GM21423 (cell line): ENCODE results near the gene OR9I1.

ENCODE experiments used
- ATAC-seq: cut with Tn5 transposase; IDR thresholded peaks from one replicate; pipeline ENCODE4 v1.9.1; 2021; ENCODE audit warnings: mild to moderate bottlenecking, moderate library complexity; ENCODE audit not compliant: unreplicated experiment

Gene OR9I1, protein sequence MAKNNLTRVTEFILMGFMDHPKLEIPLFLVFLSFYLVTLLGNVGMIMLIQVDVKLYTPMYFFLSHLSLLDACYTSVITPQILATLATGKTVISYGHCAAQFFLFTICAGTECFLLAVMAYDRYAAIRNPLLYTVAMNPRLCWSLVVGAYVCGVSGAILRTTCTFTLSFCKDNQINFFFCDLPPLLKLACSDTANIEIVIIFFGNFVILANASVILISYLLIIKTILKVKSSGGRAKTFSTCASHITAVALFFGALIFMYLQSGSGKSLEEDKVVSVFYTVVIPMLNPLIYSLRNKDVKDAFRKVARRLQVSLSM

DNA sequence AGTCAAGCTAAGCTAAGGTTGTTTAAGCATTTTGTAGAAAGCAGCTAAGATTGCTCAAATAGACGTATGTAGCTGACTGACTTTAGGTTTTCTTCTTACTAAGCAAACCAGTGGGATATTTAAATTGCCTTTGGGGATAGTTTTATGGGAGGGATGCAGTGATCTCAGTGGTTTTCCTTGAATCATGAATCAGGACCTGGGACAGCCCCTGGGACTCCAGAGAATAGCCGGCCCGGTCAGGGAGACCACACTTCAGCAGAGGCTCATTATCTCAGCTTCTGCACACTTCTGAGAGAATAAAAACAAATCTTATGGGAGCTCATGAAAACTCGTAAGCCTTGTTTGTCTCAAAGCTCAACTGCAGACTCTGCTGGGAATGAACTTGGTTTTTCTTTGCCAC is at the start of gene OR9I1:
TSS of gene OR9I1 (minus strand) at position 62 of the 400 bp plus-strand sequence. CDS start 6,086 bp downstream, outside the sequence.
- ATAC-seq: no peak

DNA sequence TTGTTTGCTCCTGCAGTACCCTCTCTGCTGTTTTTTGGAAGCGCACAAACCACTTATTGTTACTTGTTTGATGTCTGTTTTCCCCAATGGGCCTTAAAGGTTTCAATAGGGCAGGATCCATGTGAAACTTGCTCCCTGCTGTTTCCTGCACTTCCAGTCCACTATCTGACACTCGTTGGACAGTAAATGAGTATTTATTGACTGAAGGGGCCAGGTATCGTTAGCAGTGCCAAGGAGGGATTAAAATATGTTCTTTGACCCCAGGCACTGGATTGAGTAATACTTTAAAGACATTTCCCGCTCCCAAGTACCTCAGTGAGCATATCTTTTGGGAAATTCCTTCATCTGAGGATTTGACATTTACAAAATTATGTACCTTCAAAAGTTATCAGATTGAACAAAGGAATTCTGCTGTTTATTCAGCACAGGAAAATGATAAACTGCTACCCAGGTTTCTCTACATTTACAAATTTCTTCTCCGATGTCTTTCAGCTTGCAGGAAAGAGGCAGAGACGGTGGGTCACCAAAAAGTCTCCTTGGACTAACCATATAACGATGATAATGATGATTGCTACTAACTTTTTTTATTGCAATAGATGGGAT is 40.3 kb upstream of the OR9I1 start:
- no peak for ATAC-seq

DNA sequence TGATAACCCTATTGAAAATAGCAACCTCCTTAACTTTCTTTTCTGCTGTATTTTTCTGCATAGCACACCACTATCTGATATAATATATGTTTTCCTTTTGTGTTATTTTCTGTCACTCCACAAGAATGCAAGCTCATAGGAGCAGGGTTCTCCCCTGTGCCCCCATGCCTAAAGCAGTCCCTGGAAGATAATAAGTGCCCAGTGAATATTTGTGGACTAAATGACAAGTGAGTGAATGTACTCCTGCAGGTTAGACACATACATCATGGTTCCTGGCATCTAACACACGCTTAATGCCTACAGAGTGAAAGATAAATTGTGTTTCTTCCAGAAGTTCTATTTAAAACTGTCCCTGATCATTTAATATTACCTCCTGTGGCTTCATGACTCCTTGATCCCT is 39.7 kb upstream of the OR9I1 start:
- ATAC-seq: no peak

DNA sequence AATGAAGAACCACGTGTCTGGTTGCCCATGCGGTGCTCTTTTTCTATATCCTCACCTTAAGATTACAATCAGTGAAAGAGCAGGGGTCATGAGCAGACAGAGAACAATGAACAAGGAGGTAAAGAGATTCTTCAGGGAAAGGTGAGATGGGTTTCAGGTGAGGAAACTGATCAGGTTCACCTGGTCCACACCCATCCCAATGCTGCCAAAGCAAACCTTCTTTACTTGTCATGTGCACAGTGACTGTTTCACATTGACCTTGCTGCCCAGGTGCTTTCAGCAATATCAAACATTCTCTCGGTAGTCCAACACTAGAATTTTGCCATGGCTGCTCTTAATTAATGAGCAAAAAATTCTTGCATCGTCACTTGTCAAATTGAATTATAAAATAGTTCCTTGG is 39.1 kb upstream of the OR9I1 start:
- no peak for ATAC-seq

DNA sequence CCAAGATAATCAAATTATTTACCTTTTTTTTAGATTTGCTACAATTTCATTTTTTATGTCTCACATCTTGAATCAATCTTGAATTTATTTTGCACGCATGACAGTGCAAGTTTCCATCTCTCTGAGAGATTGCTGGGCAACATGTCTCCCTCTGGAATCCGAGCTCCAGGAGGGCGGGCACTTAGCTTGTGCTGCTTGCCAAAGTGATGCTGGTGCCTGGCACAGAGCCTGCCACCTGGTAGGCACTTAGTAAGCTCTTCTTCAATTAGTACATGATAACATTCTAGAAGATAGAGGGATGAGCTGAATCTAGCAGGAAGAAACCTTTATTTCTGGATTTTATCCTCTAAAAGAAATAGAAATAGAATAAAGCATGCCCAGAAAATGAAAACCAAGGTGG is 27.5 kb upstream of the OR9I1 start:
- ATAC-seq: no peak

DNA sequence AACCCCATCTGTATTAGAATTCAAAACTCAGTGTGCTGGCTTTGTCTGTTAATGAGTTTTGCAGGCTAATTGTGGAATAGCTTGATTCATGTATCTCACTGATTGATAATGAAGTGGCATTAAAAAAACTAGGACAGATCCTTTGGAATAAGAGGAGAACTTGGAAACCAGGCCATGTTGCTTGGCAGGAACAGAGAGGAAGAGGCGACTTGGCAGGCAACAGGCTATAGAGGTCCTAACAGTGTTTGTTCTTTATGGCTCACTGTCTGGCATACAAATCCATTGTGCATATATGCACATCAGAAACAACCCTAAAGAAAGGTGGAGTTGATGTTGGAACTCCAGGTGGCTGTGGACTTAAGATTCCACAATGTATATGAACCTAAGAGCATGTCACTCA is 17.4 kb upstream of the OR9I1 start:
- ATAC-seq: no peak

DNA sequence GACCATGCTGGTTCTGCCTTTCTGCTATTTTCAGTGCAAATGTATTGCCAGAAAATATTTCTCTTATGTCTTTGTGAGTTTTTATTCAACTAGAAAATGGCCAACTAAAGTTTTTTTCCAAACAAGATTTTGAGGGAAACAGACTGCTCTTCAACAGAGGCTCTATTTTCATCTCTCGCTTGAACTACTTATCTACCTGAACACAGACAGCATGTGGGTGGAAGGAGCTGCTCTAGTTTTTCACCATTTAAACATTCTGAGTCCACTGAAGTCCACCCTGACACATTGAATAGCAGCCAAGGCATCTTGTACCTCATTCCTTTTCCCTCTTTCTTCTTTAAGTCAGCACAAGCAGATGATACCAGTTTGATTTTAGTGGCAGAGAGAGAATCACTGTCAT is 9.8 kb upstream of the OR9I1 start:
- no peak for ATAC-seq

DNA sequence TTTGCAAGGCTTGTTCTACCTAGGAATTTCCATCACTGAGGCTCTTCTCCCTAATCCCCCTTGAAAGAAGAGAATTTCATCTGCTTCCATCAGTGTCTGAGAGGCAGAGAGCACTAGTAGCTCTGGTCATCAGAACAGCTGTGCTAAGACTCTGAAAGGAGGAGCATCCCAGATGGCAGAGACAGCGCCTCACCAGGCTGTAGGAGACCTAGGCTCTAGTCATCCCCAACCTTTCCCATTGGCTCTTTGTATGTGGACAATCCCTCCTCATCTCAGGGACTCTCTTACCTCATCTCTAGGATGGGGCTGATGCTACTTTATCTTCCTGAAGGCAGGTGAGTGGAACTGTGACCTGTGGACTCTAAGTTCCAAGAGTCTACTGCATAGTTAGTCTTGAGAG is 8.8 kb upstream of the OR9I1 start:
- no peak for ATAC-seq

DNA sequence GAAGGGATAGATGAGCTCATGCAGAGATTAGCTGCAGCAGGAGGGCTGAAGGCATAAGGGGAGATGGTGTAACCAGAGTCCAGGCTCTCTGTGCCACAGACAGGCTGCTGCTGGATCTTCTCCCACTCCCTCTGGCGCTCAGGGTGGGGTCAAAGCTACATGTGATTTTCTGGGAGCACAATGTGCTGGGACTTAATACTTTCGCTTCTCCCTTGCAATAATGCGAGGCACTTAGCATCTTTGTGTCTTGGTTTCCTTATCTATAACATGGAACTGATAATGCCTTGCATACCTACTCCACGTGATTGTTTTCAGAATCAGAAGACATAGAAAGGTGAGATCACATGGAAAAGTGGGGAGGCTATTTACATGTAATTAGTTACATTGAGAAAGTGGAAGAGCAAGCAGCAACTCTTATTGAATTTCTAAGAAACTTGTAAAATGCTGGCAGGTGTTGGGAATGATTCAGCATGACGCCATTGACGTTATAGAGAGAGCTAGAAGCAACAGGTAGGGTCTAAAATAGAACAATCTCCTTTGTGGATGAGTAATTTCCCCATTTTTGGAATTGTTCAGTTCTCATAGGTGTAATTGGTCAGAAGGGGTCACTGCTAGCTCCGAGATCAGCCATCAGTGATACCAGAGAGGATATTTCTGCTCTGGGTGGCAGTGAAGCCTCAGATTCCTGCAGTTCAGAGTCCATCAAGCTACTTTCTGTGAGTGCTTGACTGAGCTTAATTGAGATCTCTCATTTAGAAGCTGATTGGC is 8.2 kb upstream of the OR9I1 start:
- ATAC-seq: no peak

DNA sequence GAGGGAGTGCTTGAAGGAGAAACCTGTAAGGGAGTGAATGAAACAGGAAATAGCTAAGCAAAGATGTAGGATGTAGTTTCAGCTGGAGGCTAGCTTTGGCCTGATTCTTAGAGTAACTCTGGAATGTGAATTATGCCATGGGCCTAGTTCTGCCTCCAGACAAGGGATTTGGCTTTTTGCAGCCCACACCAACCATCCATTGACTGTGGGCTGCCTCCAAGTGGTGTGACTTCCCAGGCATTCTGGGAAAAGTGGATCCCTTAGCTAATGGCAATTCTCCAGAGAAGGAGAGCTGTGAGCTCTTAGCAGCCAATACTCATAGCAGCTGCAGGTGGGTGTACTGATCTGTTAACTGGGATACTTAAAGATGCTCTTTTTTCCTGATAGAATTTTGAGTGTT is 2.0 kb upstream of the OR9I1 start:
- ATAC-seq: no peak

DNA sequence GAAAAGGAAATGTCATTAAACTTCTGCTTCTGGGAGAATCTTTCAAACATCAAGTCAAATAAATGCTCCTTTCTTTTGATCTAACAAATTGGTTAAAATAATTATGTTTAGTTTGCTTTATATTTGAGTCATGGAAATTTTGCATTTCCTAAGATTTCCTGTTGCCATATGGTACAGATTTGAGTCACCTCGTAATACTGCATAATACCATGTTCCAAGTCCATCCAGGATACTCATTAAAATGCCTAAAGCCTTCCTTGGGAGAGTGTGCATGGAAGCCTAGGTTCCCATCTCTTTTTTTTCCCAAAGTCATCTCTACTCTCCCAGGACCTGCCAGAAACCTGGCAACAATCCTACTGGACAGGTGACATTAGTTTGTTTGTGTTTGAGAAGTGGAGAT is 4.2 kb downstream of the OR9I1 start:
- no peak for ATAC-seq

DNA sequence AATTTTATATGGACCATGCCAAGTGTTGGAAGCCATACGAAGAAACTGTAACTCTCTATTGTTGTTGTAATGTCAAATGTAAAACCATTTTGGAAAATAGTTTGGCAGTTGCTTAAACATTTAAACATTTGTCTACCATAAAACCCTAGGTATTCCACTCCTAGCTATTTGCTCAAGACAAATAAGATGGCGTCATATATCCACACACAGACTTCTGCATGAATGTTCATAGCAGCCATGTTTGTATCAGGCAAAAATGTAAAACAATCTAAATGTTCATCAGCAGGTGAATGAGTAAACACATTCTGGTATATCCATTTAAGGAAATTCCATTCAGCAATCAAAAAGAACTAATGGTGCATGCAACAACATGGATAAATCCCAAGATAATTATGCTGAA is 27.9 kb downstream of the OR9I1 start:
- no peak for ATAC-seq

DNA sequence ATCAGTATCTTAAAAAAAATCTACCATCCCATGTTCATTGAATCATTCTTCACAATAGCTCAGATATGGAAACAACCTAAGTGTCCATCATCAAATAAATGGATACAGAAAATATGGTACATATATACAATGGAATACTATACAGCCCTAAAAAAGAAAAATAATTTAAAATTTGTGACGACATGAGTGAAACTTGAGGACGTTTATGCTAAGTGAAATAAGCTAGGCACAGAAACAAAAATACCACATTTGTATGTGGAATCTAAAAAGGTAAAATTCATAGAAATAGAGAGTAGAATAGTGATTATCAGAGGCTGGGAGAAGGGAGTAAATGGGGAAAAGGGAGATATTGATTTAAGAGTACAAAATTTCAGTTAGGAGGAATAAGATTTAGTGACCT is 38.8 kb downstream of the OR9I1 start:
- ATAC-seq: no peak

DNA sequence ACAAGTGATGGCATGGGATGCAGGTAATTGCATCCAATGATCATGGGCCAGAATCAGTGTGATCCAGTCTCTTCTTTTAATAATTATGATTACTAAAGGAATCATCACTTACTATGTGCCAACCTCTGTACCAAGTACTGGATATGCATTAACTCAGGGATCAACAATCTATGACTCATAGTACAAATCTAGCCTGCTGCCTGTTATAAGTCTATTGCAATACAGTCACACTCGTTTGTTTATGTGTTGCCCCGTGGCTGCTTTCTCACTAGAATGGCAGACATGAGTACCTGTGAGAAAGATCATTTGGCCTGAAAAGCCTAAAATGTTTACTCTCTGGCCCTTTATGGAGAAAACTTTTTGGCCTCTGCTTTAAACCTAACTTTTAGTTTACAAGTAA is 49.5 kb downstream of the OR9I1 start:
- ATAC-seq: no peak

DNA sequence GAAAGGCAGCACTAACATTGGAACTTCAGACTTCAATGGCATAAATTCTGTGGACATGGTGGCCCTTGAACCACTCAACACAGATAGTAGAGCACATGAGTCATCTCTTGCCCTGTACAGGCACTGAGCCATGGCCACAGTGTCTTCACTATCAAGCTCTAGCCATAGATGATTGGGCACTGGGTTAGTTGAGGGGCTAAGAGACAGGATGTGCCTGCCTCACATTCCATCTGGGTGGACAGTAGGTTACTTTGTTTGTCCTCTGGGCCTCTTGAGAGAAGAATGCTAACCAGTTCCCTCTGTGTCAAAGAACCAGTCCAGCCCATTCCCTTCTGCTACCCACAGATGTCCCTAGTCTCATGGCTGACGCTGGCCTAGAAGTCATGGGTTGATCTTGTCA is 54.7 kb downstream of the OR9I1 start:
- ATAC-seq: no peak

DNA sequence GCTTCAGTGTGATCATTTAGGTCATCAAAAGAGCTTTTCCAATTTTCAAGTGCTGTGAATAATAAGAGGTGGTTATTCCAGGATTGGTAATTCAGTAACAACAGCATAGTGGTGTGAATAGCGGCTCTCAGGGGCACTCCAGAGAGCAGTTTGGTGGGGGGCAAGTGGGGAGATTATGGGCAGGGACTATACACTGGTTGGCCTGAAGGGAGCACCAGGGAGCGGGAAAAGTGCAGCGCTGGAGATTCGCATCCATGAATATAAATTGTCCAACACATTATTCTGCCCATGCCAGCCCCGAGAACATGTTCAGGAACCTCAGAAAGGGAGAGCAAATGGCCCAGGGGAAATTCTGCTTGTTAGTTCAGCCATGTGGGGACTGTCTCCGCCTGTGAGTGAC is 56.7 kb downstream of the OR9I1 start:
- no peak for ATAC-seq

DNA sequence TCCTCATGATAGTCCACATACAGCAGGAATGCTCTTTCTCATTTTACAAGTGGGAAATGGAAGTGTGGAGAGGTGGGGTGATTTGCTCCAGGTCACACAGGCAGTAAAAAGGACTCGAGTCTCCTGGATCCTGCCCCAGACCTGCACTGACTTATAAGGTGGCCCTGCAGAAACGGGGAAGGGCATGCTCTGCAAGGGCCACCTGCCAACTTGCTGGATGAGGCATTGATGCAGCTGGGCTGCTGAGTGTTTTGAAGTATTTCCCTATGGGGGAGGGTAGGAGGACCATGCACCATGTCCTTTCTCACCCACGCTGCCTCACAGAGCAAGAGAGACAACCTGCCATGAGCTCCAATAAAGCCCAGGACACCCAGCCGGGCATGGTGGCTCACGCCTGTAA is 57.6 kb downstream of the OR9I1 start:
- ATAC-seq: no peak
